ENCODE measurements around the gene CASP9. TPM values are rescaled to one million over a fixed set of nuclear protein-coding genes. Genes with fewer than 3 reads are reported as not detected.

The CASP9 gene
- total and polyA plus RNA-seq, 2 of the 13 experiments (the other 11 are each of a cell fraction or from before 2014, with no cell fraction given): 8.5 to 11.5 TPM

DNA sequence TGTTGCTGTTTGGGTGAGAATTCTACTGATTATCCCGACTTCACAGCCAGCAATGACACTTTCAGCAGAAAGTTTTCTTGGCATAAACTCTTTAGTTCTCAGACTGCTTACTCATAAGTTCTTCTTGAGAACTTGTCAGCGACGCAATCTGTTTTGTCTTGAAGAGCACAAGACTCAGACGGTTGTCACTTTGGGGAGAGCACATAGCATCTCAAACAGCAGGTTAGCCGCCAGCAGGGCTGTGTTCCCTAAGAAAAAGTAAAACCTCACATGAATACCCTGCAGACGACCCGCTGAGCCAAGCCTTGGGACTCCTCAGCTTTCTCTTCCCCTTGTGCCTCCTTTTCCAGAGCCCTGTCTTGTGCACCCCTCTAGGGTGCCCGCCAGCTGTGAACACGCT is 49.5 kb upstream of the CASP9 start:
- H3K36me3 ChIP-seq (replicated peaks in 1 of 2; ENCODE audit: control insufficient read depth in 1 of 2, insufficient read depth in 2 of 2, low read length in 2 of 2): peaks cover 18 to 58% of the 10 kb centered on the region in 2 experiments
- no peak overlapping the region for H3K9ac ChIP-seq (ENCODE audit: insufficient read depth, low read depth, low read length)
- 0 out of 2 replicates have a peak, but pooled peaks cover 6% of the 10 kb centered on the region for H3K4me1 ChIP-seq (ENCODE audit: insufficient read depth, low read length)
- BruUV-seq (replicated peaks): no TSS peak
- no peak for ATAC-seq
- ChIA-PET CTCF (ENCODE audit: low intra/inter-chr PET ratio, low total read pairs) (no interaction called here), POLR2A (interaction anchor here (0.9 to 1.8 kb wide), 3 partner anchors 11 to 46 kb away, joined by 3 to 4 read pairs (median 4); partner anchors contain the start of genes AGMAT and DNAJC16)
- TF ChIP-seq DPF2 (CRISPR knock-in tag; IDR thresholded peaks at IDR 0.05; ENCODE audit: borderline replicate concordance, low read depth) (no peak), RBM22 (optimal IDR thresholded peaks at IDR 0.05; ENCODE audit: low read length) (peak; percentile 43)
- H3K79me2 ChIP-seq (ENCODE audit: insufficient read depth, low read length): no peaks in the 10 kb centered on the region
- no peak overlapping the region for H3K4me2 ChIP-seq (ENCODE audit: low read depth, low read length)
- no peaks in the 10 kb centered on the region for H4K20me1 ChIP-seq (ENCODE audit: insufficient read depth, low read length)
- no peaks in the 10 kb centered on the region for H3K27me3 ChIP-seq (ENCODE audit: control insufficient read depth in 1 of 2, insufficient read depth in 2 of 2, low read length in 2 of 2)
- DNase-seq (ENCODE audit: low spot score): no peak
- intact Hi-C loops (cut with micrococcal nuclease; ENCODE audit: unreplicated experiment) (no loop called here), in situ Hi-C loops (cut with HindIII; ENCODE audit: extremely low pct_ligation_motif_present, low pct_unique_long_range_greater_than_20kb) (no loop called here)
- H2AFZ ChIP-seq (ENCODE audit: low read length): no peak overlapping the region
- H3K4me3 ChIP-seq (replicated peaks in 1 of 3; ENCODE audit: insufficient read depth in 1 of 3, low read depth in 2 of 3, low read length in 3 of 3): no peak overlapping the region
- WGBS (ENCODE audit: low lambda C conversion rate): 99% methylated on average over 9 of the region's 9 CpGs
- no peak for FAIRE-seq
- no peaks in the 10 kb centered on the region for H3K9me3 ChIP-seq (ENCODE audit: low read length)
- H3K27ac ChIP-seq (ENCODE audit: extremely low read length, insufficient read depth, low read length): no peak overlapping the region

DNA sequence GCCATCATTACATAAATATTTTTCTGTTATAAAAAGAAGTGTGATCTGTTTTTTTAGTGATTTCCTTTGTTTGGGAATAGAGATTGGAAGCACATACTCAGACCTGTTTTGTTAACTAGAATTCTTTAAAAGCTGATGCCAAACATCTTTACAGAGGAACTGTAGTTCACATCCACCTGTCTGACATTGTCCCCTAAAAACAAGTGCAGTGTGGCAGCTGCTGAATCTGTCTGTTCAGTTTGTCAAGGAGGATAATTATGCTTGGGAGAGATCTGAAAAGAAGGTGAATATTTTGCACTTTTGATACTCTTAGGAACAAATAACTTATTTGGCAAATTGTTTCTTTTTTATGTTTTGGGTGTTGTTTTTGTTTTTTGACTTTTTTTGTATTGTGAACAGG is 47.3 kb upstream of the CASP9 start:
- H4K20me1 ChIP-seq (ENCODE audit: insufficient read depth, low read length): no peaks in the 10 kb centered on the region
- FAIRE-seq (no peak), ATAC-seq (no peak), DNase-seq (ENCODE audit: low spot score) (no peak)
- TSS peak; percentile 24 for BruUV-seq (replicated peaks)
- TF ChIP-seq RXRA (CRISPR knock-in tag; IDR thresholded peaks at IDR 0.05): no peak
- TF ChIP-seq POLR2A (IDR thresholded peaks at IDR 0.05; ENCODE audit: insufficient read depth in 1 of 2, low read depth in 2 of 2, low read length in 2 of 2): peak in 1 of 2 experiments; percentile 5; a peak in 1 of 4 replicates
- TF ChIP-seq PCBP1 (IDR thresholded peaks at IDR 0.05; ENCODE audit: borderline replicate concordance, low read depth, low read length): no peak
- peaks cover 20 to 65% of the 10 kb centered on the region in 2 experiments for H3K36me3 ChIP-seq (replicated peaks in 1 of 2; ENCODE audit: control insufficient read depth in 1 of 2, insufficient read depth in 2 of 2, low read length in 2 of 2)
- POLR2A ChIA-PET: interaction anchor here (1.3 to 1.7 kb wide), 2 partner anchors 8 to 13 kb away, joined by 4 to 6 read pairs; partner anchors contain the start of gene AGMAT
- intact Hi-C loops (cut with micrococcal nuclease; ENCODE audit: unreplicated experiment): no loop called here
- no peak overlapping the region for H3K27ac ChIP-seq (ENCODE audit: extremely low read length, insufficient read depth, low read length)
- no peak overlapping the region for H2AFZ ChIP-seq (ENCODE audit: low read length)
- H3K4me2 ChIP-seq (ENCODE audit: low read depth, low read length): no peak overlapping the region
- H3K4me3 ChIP-seq (replicated peaks in 1 of 3; ENCODE audit: insufficient read depth in 1 of 3, low read depth in 2 of 3, low read length in 3 of 3): no peak overlapping the region
- in situ Hi-C loops (cut with HindIII; ENCODE audit: extremely low pct_ligation_motif_present, low pct_unique_long_range_greater_than_20kb): no loop called here
- CTCF ChIA-PET (ENCODE audit: low intra/inter-chr PET ratio, low total read pairs): no interaction called here
- H3K9me3 ChIP-seq (ENCODE audit: low read length): no peaks in the 10 kb centered on the region
- H3K79me2 ChIP-seq (ENCODE audit: insufficient read depth, low read length): no peaks in the 10 kb centered on the region
- H3K9ac ChIP-seq (ENCODE audit: insufficient read depth, low read depth, low read length): no peak overlapping the region
- 0 out of 2 replicates have a peak, but pooled peaks cover 6% of the 10 kb centered on the region for H3K4me1 ChIP-seq (ENCODE audit: insufficient read depth, low read length)
- no peaks in the 10 kb centered on the region for H3K27me3 ChIP-seq (ENCODE audit: control insufficient read depth in 1 of 2, insufficient read depth in 2 of 2, low read length in 2 of 2)

All from HepG2 (cell line).